ENCODE measurements around the gene SREBF1.

Gene SREBF1

DNA sequence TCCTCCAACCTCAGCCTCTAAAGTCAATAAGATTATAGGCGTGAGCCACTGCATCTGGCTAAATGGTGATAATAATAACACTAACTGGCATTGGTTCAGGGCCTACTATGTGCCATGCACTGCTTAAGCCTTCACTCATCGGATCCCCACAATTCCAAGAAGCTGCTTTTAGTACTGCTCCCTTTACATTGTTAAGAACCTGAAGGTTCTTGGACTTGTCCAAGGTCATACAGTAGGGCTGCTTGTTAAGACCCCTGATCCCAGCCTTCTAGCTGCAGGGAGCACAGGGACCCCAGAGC lies 6.6 kb downstream of the SREBF1 start:
- H3K36me3 Mint-ChIP-seq, result peaks cover 4% of the 10 kb centered on the region
- no peak overlapping the region for H3K27ac Mint-ChIP-seq
- H3K4me1 Mint-ChIP-seq, result peaks cover 30% of the 10 kb centered on the region
- H3K9me3 Mint-ChIP-seq, result no peaks in the 10 kb centered on the region
- no peak for DNase-seq (ENCODE audit: low spot score in 2 of 2)
- no peaks in the 10 kb centered on the region for H3K27me3 Mint-ChIP-seq
- ATAC-seq (ENCODE audit: low read depth), result no peak
- no peak overlapping the region for H3K4me3 Mint-ChIP-seq

DNA sequence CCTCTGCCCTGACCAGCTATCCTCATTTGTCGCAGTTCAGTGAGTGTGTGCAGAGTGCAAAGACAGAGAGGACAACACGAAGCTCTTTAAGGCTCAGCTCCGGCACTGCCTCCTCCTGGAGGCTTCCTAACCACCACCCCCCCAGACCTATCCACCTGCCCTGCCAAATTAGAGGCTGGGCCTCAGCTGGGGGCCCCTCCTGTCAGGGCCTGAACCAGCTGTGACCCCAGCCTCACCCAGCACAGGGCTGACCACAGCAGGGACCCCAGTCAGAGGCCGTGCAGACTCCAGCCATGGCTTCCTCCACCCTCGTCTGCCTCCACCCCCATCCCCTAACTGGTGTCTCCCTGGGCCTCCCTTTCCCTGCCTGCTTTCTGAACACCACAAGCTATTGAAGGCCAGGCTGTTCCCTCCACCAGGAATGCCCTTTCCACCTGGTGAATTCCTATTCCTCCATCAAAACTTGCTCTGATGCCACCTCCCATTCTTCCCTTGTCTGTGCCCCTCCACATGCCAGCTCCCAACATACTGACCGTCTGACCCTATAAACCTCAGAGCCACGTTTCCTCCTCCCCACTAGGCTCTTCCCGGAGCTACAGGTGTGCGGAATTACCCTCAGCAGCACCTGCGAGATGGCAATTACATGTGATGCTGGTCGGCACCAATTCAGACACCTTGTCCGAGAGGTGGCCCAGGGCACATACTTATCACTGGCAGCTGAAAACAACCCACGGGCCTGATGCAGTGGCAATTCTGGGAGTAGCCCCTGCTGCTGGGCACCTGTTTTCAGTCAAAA lies 8.8 kb downstream of the SREBF1 start:
- H3K9me3 Mint-ChIP-seq, result no peaks in the 10 kb centered on the region
- peaks cover 26% of the 10 kb centered on the region for H3K4me1 Mint-ChIP-seq
- peaks cover 4% of the 10 kb centered on the region for H3K36me3 Mint-ChIP-seq
- H3K27me3 Mint-ChIP-seq, result no peaks in the 10 kb centered on the region
- DNase-seq (ENCODE audit: low spot score in 2 of 2) (no peak), ATAC-seq (ENCODE audit: low read depth) (no peak)
- H3K4me3 Mint-ChIP-seq, result no peak overlapping the region
- no peak overlapping the region for H3K27ac Mint-ChIP-seq

DNA sequence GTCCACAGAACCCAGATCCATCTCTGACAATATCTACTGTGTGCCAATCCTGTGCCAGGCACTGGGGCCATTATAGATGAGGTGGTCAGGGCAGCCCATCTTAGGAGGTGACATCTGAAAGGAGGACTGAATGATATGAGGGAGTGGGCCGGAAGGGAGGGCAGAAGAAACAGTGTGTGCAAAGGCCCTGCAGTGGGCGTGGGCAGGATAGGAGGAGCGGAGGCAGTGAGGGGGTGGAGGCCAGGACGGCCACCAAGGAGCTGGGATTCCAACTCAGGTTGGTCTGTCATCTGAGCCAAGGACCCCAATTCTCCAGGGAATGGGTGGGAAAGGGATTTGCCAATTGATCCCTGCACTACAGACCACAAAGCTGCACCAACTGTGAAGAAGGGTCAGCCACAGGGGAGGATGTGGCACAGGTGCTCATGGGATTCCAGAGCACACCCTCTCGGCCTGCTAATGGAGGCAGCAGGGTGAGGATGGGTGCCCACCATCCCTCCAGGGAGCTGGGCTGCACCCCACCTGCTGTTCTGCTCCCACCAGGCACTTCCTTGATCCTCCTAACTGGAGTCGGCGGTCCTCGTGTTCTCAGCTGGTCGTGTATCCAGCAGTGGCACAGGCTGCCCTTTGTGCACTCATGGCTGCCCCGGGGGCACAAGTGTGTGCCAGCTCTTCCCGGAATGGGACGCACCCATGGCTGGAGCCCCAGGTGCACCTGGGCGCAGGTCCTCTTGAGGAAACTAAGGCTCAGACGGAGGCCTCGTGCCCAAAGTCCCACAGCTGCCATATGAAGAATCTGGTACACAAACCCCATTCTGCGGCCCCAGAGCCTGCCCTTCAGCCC lies 9.6 kb downstream of the SREBF1 start:
- H3K4me3 Mint-ChIP-seq, result no peak overlapping the region

DNA sequence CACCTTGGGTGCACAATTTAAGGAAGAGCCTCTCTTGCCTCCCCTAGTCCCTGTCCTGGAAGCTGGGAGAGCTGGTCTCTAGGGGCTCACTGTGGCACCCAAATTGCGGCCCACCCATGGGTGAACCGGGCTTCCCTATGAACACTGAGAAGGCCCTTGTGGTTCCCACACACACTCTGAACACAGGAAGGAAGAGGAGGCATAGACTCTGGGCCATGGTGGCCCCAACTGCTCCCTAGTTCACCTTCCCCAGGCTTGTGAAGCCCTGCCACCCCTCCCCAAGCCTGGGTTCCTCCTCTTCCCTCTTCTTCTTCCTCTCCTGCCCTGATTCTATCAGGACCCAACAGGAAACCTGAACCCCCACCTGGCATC lies 10.5 kb downstream of the SREBF1 start:
- Mint-ChIP-seq H3K4me3 (no peak overlapping the region), H3K27ac (peak overlapping the region; percentile 41), H3K27me3 (no peaks in the 10 kb centered on the region), H3K36me3 (peaks cover 1% of the 10 kb centered on the region), H3K9me3 (no peaks in the 10 kb centered on the region), H3K4me1 (peaks cover 29% of the 10 kb centered on the region)
- DNase-seq (ENCODE audit: low spot score in 2 of 2) (no peak), ATAC-seq (ENCODE audit: low read depth) (no peak)

More for the DNA sequence above, 9.6 kb downstream of the SREBF1 start:
- H3K9me3 Mint-ChIP-seq, result no peaks in the 10 kb centered on the region
- peaks cover 2% of the 10 kb centered on the region for H3K36me3 Mint-ChIP-seq
- DNase-seq (ENCODE audit: low spot score in 2 of 2) (no peak), ATAC-seq (ENCODE audit: low read depth) (no peak)
- peaks cover 29% of the 10 kb centered on the region for H3K4me1 Mint-ChIP-seq
- H3K27me3 Mint-ChIP-seq, result no peaks in the 10 kb centered on the region
- no peak overlapping the region for H3K27ac Mint-ChIP-seq

DNA sequence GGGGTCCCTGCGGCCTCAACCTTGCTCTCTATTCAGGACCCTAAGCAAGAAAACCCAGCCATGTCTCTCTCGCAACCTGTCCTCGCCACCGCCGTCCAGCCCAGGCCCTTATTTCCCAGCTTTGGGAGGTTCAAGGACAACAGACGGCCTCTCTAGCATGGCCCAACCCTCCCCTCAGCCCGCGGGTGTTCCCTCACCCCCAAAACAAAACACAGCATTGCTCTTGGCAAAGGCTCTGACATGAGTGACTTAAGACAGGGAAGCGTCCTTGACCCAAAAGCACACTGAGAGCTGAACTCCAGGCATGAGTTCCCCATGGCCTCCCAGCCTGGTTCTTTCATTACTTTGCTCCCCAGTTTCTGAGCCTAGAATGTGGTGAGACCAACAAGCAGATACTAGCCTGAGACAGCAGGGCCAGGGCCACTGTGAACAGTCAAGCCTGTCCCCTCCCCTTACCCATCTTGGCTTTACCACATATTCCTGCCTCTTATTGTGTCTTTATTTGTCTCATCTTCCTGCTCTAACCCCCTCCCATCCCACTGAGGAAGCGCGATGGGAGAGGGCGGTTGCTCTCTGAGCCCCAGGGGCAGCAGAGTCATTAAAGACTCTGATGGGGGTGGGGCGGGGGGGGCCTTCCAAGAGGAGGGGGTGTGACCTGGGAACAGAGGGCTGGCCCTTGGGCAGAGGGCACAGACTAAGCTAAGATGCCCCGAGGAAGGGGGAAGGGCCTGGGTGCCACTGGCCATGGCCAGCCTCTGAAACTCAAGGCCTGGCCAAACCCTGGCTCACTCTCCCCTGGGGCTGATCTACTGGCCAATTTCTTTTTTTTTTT lies 11.8 kb downstream of the SREBF1 start:
- Mint-ChIP-seq H3K4me3 (peak overlapping the region; percentile 81), H3K36me3 (peaks cover 1% of the 10 kb centered on the region), H3K27me3 (no peaks in the 10 kb centered on the region), H3K27ac (peak overlapping the region; percentile 74), H3K9me3 (no peaks in the 10 kb centered on the region), H3K4me1 (peaks cover 28% of the 10 kb centered on the region)
- ATAC-seq (ENCODE audit: low read depth) (no peak), DNase-seq (ENCODE audit: low spot score in 2 of 2) (no peak)

DNA sequence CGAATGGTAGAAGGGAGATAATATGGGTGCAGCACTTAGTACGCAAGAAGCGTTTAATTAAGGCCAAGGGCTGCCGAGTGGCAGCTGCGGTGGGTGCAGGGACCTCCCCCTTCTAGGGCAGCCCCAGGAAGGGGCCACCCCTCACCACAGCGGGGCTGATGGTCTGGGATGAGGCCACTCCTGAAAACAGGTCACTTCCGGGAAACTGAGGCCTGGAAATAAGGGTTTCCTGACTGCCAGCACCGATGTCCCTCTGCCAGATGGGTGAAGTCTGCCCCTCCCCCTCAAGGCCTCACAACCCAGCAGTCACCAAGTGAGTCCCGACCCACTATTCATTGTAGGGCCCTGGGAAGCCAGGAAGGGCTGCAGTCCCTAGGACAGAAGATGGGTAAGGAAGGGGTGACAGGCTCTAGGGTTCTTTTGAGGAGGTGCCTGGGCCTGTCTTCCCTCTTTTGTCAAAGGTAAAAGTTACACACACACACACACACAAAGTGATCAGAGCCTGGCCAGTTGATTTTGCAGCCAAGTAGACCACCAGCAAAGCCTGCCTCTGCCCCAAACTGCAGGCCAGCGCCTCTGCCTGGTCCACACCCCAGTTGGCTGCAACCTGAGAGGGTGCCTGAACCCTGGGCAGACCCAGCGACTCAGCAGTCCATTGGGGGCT lies 12.5 kb downstream of the SREBF1 start:
- H3K9me3 Mint-ChIP-seq, result no peaks in the 10 kb centered on the region
- ATAC-seq (ENCODE audit: low read depth) (peak; percentile 20), DNase-seq (ENCODE audit: low spot score in 2 of 2) (no peak)
- H3K27me3 Mint-ChIP-seq, result no peaks in the 10 kb centered on the region
- peaks cover 30% of the 10 kb centered on the region for H3K4me1 Mint-ChIP-seq
- peak overlapping the region; percentile 74 for H3K27ac Mint-ChIP-seq
- H3K4me3 Mint-ChIP-seq, result peak overlapping the region; percentile 81
- peaks cover 1% of the 10 kb centered on the region for H3K36me3 Mint-ChIP-seq

DNA sequence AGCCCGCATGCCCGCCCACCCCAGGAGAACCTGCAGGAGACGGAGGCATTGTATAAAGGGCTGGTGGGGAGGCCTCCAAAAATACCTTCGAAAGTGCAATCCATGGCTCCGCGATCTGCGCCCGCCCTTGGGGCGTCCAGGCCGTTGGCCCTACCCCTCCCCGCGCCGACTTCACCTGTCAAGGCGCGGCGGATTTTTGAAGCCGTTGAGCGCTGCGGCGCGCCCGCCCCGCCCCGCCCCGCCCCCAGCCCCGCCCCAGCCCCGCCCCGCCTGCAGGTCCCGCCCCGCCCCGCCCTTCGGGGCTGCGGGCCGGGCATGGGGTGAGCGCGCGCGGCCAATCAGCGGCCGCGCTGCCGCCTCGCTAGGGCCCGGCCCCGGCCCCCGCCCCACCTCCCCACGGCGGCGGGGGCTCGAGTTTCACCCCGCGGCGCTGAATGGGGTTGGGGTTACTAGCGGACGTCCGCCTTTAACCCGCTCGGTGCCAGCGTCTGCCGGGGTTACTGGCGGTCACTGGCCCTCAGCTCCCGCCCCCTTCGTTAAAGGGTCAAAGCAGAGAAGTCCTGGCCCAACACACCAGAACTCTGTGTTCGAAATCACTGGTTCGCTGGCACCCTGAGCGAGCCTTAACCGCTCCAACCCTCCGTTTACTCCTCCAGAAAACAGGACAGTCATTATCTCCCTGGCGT lies 13.2 kb downstream of the SREBF1 start:
- Mint-ChIP-seq H3K27ac (peak overlapping the region; percentile 74), H3K4me3 (peak overlapping the region; percentile 81), H3K4me1 (peaks cover 34% of the 10 kb centered on the region), H3K36me3 (peaks cover 4% of the 10 kb centered on the region), H3K9me3 (no peaks in the 10 kb centered on the region), H3K27me3 (no peaks in the 10 kb centered on the region)
- DNase-seq (ENCODE audit: low spot score in 2 of 2) (peak; percentile 68 to 78), ATAC-seq (ENCODE audit: low read depth) (peak; percentile 90)

DNA sequence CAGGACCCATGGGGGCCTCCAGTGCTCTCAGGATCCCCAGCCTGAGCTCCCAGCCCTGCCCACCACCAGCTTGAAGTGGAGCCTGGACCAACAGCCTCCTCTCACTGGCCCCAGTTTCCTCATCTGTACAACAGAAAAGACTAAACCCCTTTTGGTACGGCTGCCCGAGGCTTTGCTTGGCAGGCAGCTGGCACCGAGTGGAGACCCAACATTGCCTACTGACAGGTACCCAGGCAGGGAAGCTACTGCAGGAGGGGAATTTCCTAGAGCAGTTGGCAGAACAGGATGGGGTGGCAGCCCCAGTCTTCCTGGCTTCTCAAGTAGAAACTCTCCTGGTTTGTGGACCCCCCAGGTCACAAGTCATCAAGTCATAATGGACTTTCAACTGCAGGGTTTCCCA lies 14.2 kb downstream of the SREBF1 start:
- ATAC-seq (ENCODE audit: low read depth) (no peak), DNase-seq (ENCODE audit: low spot score in 2 of 2) (no peak)
- Mint-ChIP-seq H3K4me1 (peaks cover 31% of the 10 kb centered on the region), H3K36me3 (peaks cover 2% of the 10 kb centered on the region), H3K9me3 (no peaks in the 10 kb centered on the region), H3K27me3 (no peaks in the 10 kb centered on the region), H3K4me3 (peak overlapping the region; percentile 24), H3K27ac (no peak overlapping the region)

DNA sequence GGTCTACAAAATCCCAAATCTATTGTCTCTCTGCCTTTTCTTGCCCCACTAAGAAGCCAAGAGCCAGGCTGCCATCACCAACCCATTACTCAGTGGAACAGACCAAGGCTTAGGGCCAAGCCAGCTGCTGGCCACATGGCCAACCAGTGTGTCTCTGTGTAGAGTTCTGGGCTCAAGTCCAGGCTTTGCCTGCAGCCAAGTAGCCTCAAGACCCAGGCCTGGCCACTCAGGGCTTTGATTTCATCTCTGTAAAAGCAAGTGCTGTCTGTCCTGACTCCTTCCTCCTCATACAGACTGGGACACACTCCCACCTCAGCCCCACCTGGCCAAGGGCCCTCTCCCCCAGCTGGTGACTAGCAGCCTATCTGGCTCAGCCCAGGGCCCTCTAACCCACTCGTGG lies 14.6 kb downstream of the SREBF1 start:
- peaks cover 2% of the 10 kb centered on the region for H3K36me3 Mint-ChIP-seq
- H3K9me3 Mint-ChIP-seq, result no peaks in the 10 kb centered on the region
- no peak overlapping the region for H3K4me3 Mint-ChIP-seq

DNA sequence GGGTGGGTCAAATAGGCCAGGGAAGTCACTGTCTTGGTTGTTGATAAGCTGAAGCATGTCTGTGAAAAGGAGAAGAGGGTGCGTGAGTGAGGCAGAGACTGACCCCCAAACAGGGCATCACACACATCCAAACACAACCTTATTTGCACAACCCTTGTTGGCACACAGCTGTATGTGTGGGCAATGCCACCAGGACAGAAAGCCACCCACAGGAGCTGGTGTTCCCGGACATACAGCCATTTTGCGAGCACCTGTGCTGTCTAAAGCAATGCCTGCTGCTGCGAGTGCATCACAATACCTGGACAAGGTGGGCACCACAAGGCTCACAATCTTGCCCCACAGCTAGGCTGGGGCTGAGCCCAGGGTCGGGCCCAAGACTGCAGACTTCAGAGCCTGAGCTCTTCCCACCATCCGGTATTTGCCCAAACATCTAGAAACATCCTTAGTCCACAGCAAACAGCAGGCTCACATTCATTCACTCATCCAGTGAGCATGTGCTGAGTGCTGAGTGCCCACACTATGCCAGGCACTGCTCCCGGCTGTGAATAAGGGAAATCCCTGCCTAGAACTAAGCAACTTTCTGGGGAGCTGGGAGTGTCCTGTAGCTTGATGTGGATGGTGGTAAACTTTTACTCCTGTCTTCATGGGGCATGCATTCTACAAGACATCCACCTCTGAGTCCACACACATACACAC lies 16.2 kb downstream of the SREBF1 start:
- peaks cover 4% of the 10 kb centered on the region for H3K36me3 Mint-ChIP-seq
- peaks cover 24% of the 10 kb centered on the region for H3K4me1 Mint-ChIP-seq
- no peak overlapping the region for H3K4me3 Mint-ChIP-seq
- H3K9me3 Mint-ChIP-seq, result no peaks in the 10 kb centered on the region
- H3K27ac Mint-ChIP-seq, result peak overlapping the region; percentile 50
- no peaks in the 10 kb centered on the region for H3K27me3 Mint-ChIP-seq
- ATAC-seq (ENCODE audit: low read depth) (no peak), DNase-seq (ENCODE audit: low spot score in 2 of 2) (no peak)

More for the DNA sequence above, 14.6 kb downstream of the SREBF1 start:
- no peak for DNase-seq (ENCODE audit: low spot score in 2 of 2)
- H3K27ac Mint-ChIP-seq, result no peak overlapping the region
- no peak for ATAC-seq (ENCODE audit: low read depth)
- H3K27me3 Mint-ChIP-seq, result no peaks in the 10 kb centered on the region
- H3K4me1 Mint-ChIP-seq, result peaks cover 31% of the 10 kb centered on the region

DNA sequence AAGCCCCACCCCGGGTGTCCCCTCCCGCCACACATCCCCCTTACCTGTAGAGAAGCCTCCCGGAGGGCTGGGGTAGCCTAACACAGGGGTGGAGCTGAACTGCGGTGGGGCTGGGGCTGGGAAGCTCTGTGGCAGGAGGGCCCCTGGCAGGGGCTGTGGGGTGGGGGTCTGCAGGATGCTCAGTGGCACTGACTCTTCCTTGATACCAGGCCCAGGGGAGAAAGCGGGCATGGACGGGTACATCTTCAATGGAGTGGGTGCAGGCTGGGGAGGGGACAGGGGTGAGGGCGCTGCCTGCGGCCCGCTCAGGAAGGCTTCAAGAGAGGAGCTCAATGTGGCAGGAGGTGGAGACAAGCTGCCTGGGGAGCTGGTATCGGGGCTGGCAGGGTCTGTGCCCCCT lies 16.7 kb downstream of the SREBF1 start:
- no peaks in the 10 kb centered on the region for H3K9me3 Mint-ChIP-seq
- peaks cover 4% of the 10 kb centered on the region for H3K36me3 Mint-ChIP-seq
- H3K4me1 Mint-ChIP-seq, result peaks cover 23% of the 10 kb centered on the region
- peak overlapping the region; percentile 50 for H3K27ac Mint-ChIP-seq
- no peak overlapping the region for H3K4me3 Mint-ChIP-seq
- H3K27me3 Mint-ChIP-seq, result no peaks in the 10 kb centered on the region
- ATAC-seq (ENCODE audit: low read depth), result no peak
- DNase-seq (ENCODE audit: low spot score in 2 of 2), result no peak

DNA sequence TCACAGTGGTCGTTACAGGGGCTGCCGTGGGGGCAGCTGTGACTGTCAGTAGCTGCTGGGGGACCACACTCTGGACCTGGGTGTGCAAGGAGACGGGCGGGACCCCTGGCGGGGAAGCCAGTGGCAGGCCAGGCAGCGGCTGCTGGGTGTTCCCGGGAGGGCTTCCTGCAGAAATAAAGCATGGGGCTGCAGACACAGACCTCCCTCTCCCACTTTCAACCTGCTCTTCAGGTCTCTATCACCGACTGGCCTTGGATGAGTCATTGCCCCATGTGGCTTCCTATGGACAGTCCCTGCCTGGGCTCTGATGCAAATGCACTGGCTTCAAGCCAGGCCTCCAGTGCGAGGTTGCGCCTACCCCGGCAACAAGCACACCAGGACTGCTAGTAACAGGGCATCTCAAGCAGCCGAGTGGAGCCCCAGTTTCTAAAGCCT lies 17.2 kb downstream of the SREBF1 start:
- Mint-ChIP-seq H3K9me3 (no peaks in the 10 kb centered on the region), H3K4me3 (no peak overlapping the region), H3K4me1 (peaks cover 19% of the 10 kb centered on the region), H3K27ac (peak overlapping the region; percentile 11), H3K36me3 (peaks cover 5% of the 10 kb centered on the region), H3K27me3 (no peaks in the 10 kb centered on the region)
- DNase-seq (ENCODE audit: low spot score in 2 of 2) (no peak), ATAC-seq (ENCODE audit: low read depth) (no peak)

DNA sequence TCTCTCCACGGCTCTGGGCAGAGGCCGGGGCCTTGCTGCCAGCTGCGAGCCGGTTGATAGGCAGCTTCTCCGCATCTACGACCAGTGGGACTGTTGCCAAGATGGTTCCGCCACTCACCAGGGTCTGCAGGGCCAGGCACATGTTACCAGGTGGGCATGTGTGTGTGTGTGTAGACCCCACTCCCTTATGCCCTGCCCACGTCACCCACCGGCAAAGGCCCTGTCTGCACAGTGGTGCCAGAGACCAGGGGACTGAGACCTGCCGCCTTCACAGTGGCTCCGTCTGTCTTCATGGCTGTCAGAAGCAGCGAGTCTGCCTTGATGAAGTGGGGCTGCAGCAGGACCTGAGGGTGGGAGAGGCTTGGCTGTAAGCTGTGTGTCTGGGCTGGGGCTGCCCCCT lies 17.7 kb downstream of the SREBF1 start:
- H3K4me3 Mint-ChIP-seq, result no peak overlapping the region
- no peak overlapping the region for H3K27ac Mint-ChIP-seq
- H3K36me3 Mint-ChIP-seq, result peaks cover 6% of the 10 kb centered on the region

More for the DNA sequence above, 17.7 kb downstream of the SREBF1 start:
- Mint-ChIP-seq H3K4me1 (peaks cover 17% of the 10 kb centered on the region), H3K9me3 (no peaks in the 10 kb centered on the region), H3K27me3 (no peaks in the 10 kb centered on the region)
- ATAC-seq (ENCODE audit: low read depth), result no peak
- no peak for DNase-seq (ENCODE audit: low spot score in 2 of 2)

Measured in memory B cell (primary cell).